ENCODE measurements around the gene UGT2B17. TPM values are rescaled to one million over a fixed set of nuclear protein-coding genes. Genes with fewer than 3 reads are reported as not detected.
"Not testable (repeated sequence)": the region's sequence is repeated elsewhere in the genome, so short reads cannot be mapped to it uniquely, and the experiment has no call there.

Gene UGT2B17
- total RNA-seq, 1 donor from 2014 or later: not detected

DNA sequence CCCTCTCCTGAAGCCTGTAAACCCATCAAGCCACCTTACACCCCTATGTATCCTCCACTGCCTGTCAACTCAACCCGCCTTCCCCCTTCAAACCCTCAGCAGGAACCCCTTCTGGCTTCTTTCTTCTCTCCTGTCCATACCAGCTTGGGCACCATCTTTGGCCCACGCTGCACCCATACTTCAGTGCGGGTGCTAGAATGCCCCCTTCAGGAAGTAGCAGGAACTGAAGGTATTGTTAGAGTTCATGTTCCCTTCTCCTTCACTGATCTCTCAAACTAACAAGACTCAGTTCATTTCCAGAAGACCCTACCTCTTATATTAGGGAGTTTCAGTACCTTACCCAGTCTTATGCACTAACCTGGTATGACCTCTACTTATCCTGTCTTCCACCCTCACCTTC, 1.5 kb upstream of the UGT2B17 start:
- Mint-ChIP-seq H3K27ac (ENCODE audit: unreplicated experiment) (no peak overlapping the region), H3K4me3 (ENCODE audit: unreplicated experiment) (no peak overlapping the region)

DNA sequence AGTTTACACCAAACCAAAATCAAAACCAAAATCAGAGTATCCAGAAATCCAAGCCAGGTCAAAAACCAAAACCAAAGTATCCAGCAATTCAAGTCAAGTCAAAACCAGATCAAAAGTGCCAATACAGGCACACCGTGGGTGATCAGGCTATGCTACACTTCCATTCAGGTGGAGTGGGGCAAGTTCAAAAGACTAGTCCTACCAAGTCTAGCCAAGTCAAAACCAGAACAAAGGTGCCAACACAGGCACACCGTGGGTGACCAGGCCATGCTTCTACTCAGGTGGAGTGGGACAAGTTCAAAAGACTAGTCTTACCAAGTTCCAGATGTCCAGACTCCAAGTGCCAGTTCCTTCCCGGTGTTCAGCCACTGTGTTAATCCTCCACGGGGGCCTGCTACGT, 486 bp downstream of the UGT2B17 start:
- DNase-seq (ENCODE audit: extremely low spot score, unreplicated experiment); H3K27me3 Mint-ChIP-seq (ENCODE audit: unreplicated experiment): not testable (repeated sequence)

More for the DNA sequence above, 1.5 kb upstream of the UGT2B17 start:
- no peak for DNase-seq (ENCODE audit: extremely low spot score, unreplicated experiment)
- no peaks in the 10 kb centered on the region for H3K4me1 Mint-ChIP-seq (ENCODE audit: unreplicated experiment)
- no peaks in the 10 kb centered on the region for H3K9me3 Mint-ChIP-seq (ENCODE audit: unreplicated experiment)
- TF ChIP-seq, protein P1, sequence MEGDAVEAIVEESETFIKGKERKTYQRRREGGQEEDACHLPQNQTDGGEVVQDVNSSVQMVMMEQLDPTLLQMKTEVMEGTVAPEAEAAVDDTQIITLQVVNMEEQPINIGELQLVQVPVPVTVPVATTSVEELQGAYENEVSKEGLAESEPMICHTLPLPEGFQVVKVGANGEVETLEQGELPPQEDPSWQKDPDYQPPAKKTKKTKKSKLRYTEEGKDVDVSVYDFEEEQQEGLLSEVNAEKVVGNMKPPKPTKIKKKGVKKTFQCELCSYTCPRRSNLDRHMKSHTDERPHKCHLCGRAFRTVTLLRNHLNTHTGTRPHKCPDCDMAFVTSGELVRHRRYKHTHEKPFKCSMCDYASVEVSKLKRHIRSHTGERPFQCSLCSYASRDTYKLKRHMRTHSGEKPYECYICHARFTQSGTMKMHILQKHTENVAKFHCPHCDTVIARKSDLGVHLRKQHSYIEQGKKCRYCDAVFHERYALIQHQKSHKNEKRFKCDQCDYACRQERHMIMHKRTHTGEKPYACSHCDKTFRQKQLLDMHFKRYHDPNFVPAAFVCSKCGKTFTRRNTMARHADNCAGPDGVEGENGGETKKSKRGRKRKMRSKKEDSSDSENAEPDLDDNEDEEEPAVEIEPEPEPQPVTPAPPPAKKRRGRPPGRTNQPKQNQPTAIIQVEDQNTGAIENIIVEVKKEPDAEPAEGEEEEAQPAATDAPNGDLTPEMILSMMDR (IDR thresholded peaks at IDR 0.05): no peak
- no peaks in the 10 kb centered on the region for H3K36me3 Mint-ChIP-seq (ENCODE audit: unreplicated experiment)
- no peaks in the 10 kb centered on the region for H3K27me3 Mint-ChIP-seq (ENCODE audit: unreplicated experiment)

GRCh38 chr4:68575081-68575480, 1.0 kb downstream of the UGT2B17 start:
- TF ChIP-seq, protein P1 (IDR thresholded peaks at IDR 0.05): no peak

More for the DNA sequence above, 486 bp downstream of the UGT2B17 start:
- not testable (repeated sequence) for H3K4me1 Mint-ChIP-seq (ENCODE audit: unreplicated experiment); H3K9me3 Mint-ChIP-seq (ENCODE audit: unreplicated experiment); H3K27ac Mint-ChIP-seq (ENCODE audit: unreplicated experiment); H3K4me3 Mint-ChIP-seq (ENCODE audit: unreplicated experiment); H3K36me3 Mint-ChIP-seq (ENCODE audit: unreplicated experiment)

GRCh38 chr4:68572653-68573170, 3.4 kb downstream of the UGT2B17 start:
- DNase-seq (ENCODE audit: extremely low spot score, unreplicated experiment): no peak
- Mint-ChIP-seq H3K27ac (ENCODE audit: unreplicated experiment) (no peak overlapping the region), H3K4me1 (ENCODE audit: unreplicated experiment) (no peaks in the 10 kb centered on the region), H3K9me3 (ENCODE audit: unreplicated experiment) (no peaks in the 10 kb centered on the region), H3K27me3 (ENCODE audit: unreplicated experiment) (no peaks in the 10 kb centered on the region), H3K36me3 (ENCODE audit: unreplicated experiment) (no peaks in the 10 kb centered on the region), H3K4me3 (ENCODE audit: unreplicated experiment) (no peak overlapping the region)
- TF ChIP-seq, protein P1 (IDR thresholded peaks at IDR 0.05): no peak

More at GRCh38 chr4:68575081-68575480, 1.0 kb downstream of the UGT2B17 start:
- H3K27me3 Mint-ChIP-seq (ENCODE audit: unreplicated experiment): no peaks in the 10 kb centered on the region
- DNase-seq (ENCODE audit: extremely low spot score, unreplicated experiment): no peak
- H3K27ac Mint-ChIP-seq (ENCODE audit: unreplicated experiment): no peak overlapping the region
- no peaks in the 10 kb centered on the region for H3K36me3 Mint-ChIP-seq (ENCODE audit: unreplicated experiment)
- H3K9me3 Mint-ChIP-seq (ENCODE audit: unreplicated experiment): no peaks in the 10 kb centered on the region
- no peak overlapping the region for H3K4me3 Mint-ChIP-seq (ENCODE audit: unreplicated experiment)
- H3K4me1 Mint-ChIP-seq (ENCODE audit: unreplicated experiment): no peaks in the 10 kb centered on the region

DNA sequence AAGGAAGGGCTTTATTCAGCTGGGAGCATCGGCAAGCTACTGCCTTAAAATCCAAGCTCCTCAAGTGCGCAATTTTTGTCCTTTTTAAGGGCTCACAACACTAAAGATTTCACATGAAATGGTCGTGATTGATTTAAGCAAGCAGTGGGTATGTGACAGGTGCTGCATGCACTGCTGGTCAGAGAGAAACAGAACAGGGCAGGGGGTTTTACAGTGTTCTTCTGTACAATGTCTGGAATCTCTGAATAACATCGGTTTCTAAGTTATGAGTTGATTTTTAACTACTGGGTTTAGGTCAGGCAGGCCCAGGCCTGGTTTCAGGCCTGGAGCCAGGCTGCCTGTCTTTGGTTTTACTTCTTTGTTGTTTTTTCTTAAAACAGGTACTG, 6.0 kb downstream of the UGT2B17 start:
- no peaks in the 10 kb centered on the region for H3K36me3 Mint-ChIP-seq (ENCODE audit: unreplicated experiment)
- H3K9me3 Mint-ChIP-seq (ENCODE audit: unreplicated experiment): no peaks in the 10 kb centered on the region
- H3K27me3 Mint-ChIP-seq (ENCODE audit: unreplicated experiment): no peaks in the 10 kb centered on the region
- H3K4me1 Mint-ChIP-seq (ENCODE audit: unreplicated experiment): no peaks in the 10 kb centered on the region
- no peak overlapping the region for H3K4me3 Mint-ChIP-seq (ENCODE audit: unreplicated experiment)
- DNase-seq (ENCODE audit: extremely low spot score, unreplicated experiment): no peak
- H3K27ac Mint-ChIP-seq (ENCODE audit: unreplicated experiment): no peak overlapping the region
- TF ChIP-seq, protein P1 (IDR thresholded peaks at IDR 0.05): no peak
